ENCODE results near the gene PLCB3. TPM values are rescaled to one million over a fixed set of nuclear protein-coding genes. Genes with fewer than 3 reads are reported as not detected.

Gene PLCB3
- total RNA-seq, 1 experiment from 2014 or later, result 34.6 TPM

- intact Hi-C loops (cut with micrococcal nuclease), result no loop called here
- Mint-ChIP-seq H3K36me3 (ENCODE audit: insufficient read depth, unreplicated experiment) (peaks cover 18% of the 10 kb centered on the region), H3K9me3 (ENCODE audit: unreplicated experiment) (no peaks in the 10 kb centered on the region), H3K4me1 (ENCODE audit: insufficient read depth, unreplicated experiment) (peaks cover 9% of the 10 kb centered on the region), H3K4me3 (ENCODE audit: unreplicated experiment) (peak overlapping the region; percentile 93), H3K27ac (ENCODE audit: low read depth, unreplicated experiment) (no peak overlapping the region), H3K27me3 (ENCODE audit: insufficient read depth, unreplicated experiment) (no peaks in the 10 kb centered on the region)
- DNase-seq (ENCODE audit: unreplicated experiment), result no peak
- ChIA-PET CTCF (interaction anchor here (0.7 to 4.5 kb wide), 5 partner anchors 20 to 446 kb away, joined by 3 to 65 read pairs (median 4); partner anchors contain the start of gene CATSPERZ), POLR2A (interaction anchor here (0.6 to 10.8 kb wide), 4 partner anchors 20 to 82 kb away, joined by 3 to 122 read pairs (median 91); partner anchors contain the start of genes CATSPERZ, DNAJC4, ESRRA and NUDT22)
- no TSS peak for BruUV-seq (replicated peaks)
- TF ChIP-seq, protein P1, sequence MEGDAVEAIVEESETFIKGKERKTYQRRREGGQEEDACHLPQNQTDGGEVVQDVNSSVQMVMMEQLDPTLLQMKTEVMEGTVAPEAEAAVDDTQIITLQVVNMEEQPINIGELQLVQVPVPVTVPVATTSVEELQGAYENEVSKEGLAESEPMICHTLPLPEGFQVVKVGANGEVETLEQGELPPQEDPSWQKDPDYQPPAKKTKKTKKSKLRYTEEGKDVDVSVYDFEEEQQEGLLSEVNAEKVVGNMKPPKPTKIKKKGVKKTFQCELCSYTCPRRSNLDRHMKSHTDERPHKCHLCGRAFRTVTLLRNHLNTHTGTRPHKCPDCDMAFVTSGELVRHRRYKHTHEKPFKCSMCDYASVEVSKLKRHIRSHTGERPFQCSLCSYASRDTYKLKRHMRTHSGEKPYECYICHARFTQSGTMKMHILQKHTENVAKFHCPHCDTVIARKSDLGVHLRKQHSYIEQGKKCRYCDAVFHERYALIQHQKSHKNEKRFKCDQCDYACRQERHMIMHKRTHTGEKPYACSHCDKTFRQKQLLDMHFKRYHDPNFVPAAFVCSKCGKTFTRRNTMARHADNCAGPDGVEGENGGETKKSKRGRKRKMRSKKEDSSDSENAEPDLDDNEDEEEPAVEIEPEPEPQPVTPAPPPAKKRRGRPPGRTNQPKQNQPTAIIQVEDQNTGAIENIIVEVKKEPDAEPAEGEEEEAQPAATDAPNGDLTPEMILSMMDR (IDR thresholded peaks at IDR 0.05; ENCODE audit: unreplicated experiment), result no peak
Measured at GRCh38 chr11:64248578-64248977, 2.8 kb upstream of the PLCB3 start.

DNA sequence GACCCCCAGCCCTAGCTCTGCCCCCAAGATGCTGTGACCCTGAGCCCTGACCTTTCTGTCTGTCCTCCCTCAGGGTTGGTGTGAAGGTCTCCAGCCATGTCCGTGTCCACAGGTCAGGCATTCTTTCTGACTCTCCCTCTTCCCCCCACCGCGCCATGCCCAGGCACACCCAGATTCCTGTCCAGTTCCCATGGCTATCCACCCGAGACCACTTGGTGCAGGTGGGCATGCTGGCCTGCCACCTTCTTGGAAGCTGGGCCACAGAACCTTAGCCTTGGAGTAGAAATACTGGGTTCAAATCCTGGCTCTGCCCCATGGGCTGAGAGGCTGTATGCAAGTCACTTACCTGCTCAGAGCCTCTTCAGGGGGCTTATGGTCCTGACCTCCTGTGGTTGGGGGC lies 2.3 kb upstream of the PLCB3 start:
- peaks cover 6% of the 10 kb centered on the region for H3K4me1 Mint-ChIP-seq (ENCODE audit: insufficient read depth, unreplicated experiment)
- BruUV-seq (replicated peaks), result no TSS peak
- POLR2A ChIA-PET, result interaction anchor here (1.2 to 10.8 kb wide), 4 partner anchors 20 to 54 kb away, joined by 3 to 122 read pairs (median 91); partner anchors contain the start of genes CATSPERZ, DNAJC4, ESRRA and NUDT22
- TF ChIP-seq, protein P1 (IDR thresholded peaks at IDR 0.05; ENCODE audit: unreplicated experiment), result no peak
- intact Hi-C loops (cut with micrococcal nuclease), result no loop called here
- no peak for DNase-seq (ENCODE audit: unreplicated experiment)
- no peak overlapping the region for H3K27ac Mint-ChIP-seq (ENCODE audit: low read depth, unreplicated experiment)
- CTCF ChIA-PET, result interaction anchor here (0.7 to 4.5 kb wide), 6 partner anchors 14 to 446 kb away, joined by 4 to 65 read pairs (median 10); partner anchors contain the start of gene CATSPERZ
- H3K4me3 Mint-ChIP-seq (ENCODE audit: unreplicated experiment), result no peak overlapping the region
- no peaks in the 10 kb centered on the region for H3K27me3 Mint-ChIP-seq (ENCODE audit: insufficient read depth, unreplicated experiment)
- H3K36me3 Mint-ChIP-seq (ENCODE audit: insufficient read depth, unreplicated experiment), result peaks cover 13% of the 10 kb centered on the region
- H3K9me3 Mint-ChIP-seq (ENCODE audit: unreplicated experiment), result no peaks in the 10 kb centered on the region

- no TSS peak for BruUV-seq (replicated peaks)
- H3K27ac Mint-ChIP-seq (ENCODE audit: low read depth, unreplicated experiment), result no peak overlapping the region
- ChIA-PET POLR2A (interaction anchor here (0.7 to 3.3 kb wide), 5 partner anchors 8 to 52 kb away, joined by 3 to 16 read pairs (median 5); partner anchors contain the start of genes FKBP2, NUDT22 and TRPT1), CTCF (interaction anchor here (0.6 to 4.5 kb wide), 17 partner anchors 9 to 140 kb away, joined by 3 to 65 read pairs (median 4); partner anchors contain the start of genes CATSPERZ, FKBP2, NUDT22 and STIP1)
- TF ChIP-seq, protein P1 (IDR thresholded peaks at IDR 0.05; ENCODE audit: unreplicated experiment), result no peak
- H3K27me3 Mint-ChIP-seq (ENCODE audit: insufficient read depth, unreplicated experiment), result no peaks in the 10 kb centered on the region
- H3K4me3 Mint-ChIP-seq (ENCODE audit: unreplicated experiment), result no peak overlapping the region
- peaks cover 6% of the 10 kb centered on the region for H3K4me1 Mint-ChIP-seq (ENCODE audit: insufficient read depth, unreplicated experiment)
- intact Hi-C loops (cut with micrococcal nuclease), result loop anchor here (5.0 kb wide), 3 partner anchors 38 to 108 kb away; partner anchors contain the start of genes GPR137 and RPS6KA4
- no peak for DNase-seq (ENCODE audit: unreplicated experiment)
- H3K36me3 Mint-ChIP-seq (ENCODE audit: insufficient read depth, unreplicated experiment), result peaks cover 6% of the 10 kb centered on the region
- no peaks in the 10 kb centered on the region for H3K9me3 Mint-ChIP-seq (ENCODE audit: unreplicated experiment)
Measured at GRCh38 chr11:64249563-64250414, 1.5 kb upstream of the PLCB3 start.
